ENCODE measurements around the gene PCDH9.

The PCDH9 gene

DNA sequence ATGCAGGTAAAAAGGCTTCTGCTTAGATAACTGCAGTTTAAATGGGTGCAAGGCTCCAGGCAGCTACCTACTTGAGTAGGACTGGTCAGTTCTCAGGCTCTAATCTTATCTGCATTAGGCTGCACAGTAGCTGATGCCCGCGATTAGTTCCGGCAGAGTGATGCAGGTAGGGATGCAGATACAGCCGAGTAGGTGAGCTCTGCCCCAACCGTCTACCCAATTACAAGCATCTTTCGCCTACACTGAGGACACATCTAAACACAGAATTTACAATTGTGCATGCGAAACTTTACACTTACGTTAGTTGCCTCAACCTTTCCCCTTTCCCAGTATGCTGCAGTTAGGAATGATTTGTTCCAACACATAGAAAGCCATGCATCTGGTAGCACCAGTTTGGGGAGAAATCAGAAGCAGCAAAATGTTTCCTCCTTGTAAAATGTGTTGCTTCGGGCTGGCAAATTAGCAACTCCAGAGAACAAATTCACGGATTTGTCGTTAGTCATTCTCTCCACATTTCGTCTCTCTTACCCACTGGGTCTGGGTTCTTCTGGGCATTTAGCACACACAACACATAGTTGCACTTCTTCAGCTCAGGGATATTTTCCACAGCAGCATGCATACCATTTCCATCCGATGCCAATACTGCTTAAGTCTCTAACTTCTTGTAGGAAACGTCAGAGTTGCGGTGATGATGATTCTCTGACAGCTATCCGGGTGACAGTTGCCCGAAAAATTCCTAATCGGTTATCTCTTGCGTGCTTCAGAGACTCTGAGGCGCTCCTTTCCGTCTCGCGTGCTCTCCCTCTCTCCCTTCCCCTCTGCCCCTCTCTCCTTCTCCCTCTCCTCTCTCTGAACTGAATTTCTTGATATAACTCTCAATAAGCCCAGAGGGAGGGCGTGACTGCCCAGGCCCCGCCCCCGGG is at the start of gene PCDH9:
TSS of gene PCDH9 (minus strand) at position 856 of the 923 bp plus-strand sequence. CDS start 1,896 bp downstream, outside the sequence.
- peak; percentile 53 for DNase-seq

- DNase-seq, result no peak
Observed at GRCh38 chr13:67278235-67278634, 48.1 kb upstream of the PCDH9 start.

GRCh38 chr13:67277581-67277980 is 47.4 kb upstream of the PCDH9 start:
- no peak for DNase-seq

DNA sequence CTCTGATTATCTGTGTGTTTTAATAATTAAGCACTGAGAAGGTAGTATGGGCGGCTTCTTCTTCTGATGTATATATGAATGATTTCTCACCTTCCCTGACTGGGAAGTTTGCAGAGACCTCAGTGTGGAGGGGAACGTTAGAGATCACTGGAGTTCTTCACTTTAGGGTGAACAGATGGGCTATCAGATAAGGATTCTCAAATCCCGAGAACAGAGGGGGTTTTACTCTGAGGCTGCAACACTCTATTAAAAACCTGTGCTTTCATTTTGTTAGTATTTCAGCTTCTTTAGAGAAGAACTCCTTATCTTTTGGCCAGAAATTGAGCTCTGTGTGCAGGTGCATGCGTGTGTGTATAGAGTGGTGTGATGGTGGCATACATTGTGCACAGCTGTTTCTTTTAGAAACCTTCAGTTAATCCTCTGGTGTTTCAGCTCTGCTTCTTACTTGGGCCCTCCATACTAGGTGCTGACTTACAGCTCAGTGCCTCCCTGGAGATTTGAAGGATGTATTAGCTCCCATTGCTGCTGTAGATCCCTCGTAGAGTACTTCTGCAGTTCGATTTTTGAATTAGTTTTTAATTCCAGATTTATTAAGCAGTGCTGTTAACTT is 45.3 kb upstream of the PCDH9 start:
- DNase-seq, result no peak

DNA sequence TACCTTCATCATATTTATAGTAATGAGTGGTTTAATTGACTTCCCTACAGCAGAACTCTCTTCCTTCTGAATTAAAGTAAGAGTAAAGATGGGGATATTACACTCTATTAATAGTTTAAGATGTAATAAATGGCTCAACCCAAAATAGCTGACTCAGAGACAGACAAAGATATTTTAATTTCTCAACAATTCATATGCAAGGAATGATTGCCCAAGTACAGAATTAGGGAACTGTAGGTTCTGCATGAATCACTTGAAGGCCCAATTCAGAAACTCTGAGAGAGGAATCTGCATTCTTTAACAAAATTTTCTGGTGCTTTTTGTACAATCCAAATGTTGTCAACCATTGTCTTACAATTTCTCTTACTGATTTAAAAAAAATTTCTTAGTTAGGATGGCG is 42.9 kb upstream of the PCDH9 start:
- DNase-seq, result no peak

- no peak for DNase-seq
Observed at GRCh38 chr13:67267136-67267535, 37.0 kb upstream of the PCDH9 start.

GRCh38 chr13:67259208-67259607 is 29.1 kb upstream of the PCDH9 start:
- no peak for DNase-seq

DNA sequence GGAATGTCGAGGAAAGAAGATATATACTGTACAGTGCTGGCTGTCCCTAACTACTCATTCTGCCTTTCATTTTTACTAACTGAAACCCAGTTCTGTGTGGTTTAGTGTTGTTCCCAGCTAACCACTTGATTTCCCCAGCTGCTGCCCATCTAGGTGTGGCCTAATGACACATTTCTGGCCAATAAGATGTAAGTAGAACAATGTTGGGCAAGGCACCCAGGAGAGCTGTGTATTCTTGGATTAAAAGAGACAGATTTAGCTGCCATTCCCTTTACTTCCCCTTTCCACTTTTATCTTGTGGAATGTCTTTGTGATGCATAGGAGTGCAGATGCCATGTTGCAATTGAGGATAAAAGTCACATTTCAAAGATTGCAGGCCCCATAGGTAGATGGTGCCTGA is 28.3 kb upstream of the PCDH9 start:
- no peak for DNase-seq

- DNase-seq, result no peak
Observed at GRCh38 chr13:67238861-67239260, 8.7 kb upstream of the PCDH9 start.

DNA sequence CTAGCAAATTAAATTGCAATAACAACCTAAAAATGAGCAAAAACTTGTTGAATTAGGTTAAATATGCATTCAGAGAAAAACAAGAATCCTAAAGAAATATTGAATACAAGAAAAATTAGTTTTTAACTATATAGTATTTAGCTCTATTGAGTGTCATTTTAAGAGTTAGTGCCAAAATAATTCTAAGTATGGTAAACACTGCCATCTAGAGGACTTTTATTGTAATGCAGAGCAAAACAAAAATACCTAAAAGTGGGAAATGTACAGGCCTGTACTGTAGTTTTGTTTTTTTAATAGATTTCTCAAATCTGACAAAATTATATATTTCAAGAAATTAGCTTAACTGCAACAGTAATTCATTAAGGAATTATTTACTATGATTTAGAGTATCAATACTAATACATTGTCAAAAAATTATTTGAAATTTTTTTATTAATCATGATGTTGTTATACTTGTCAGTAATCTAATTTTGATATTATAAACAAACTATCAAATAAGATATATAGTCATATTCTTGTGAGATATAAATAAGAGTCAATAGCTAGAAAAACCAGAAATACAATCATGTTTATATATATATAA is 8.2 kb upstream of the PCDH9 start:
- no peak for DNase-seq

GRCh38 chr13:67235265-67235664 is 5.1 kb upstream of the PCDH9 start:
- no peak for DNase-seq

DNA sequence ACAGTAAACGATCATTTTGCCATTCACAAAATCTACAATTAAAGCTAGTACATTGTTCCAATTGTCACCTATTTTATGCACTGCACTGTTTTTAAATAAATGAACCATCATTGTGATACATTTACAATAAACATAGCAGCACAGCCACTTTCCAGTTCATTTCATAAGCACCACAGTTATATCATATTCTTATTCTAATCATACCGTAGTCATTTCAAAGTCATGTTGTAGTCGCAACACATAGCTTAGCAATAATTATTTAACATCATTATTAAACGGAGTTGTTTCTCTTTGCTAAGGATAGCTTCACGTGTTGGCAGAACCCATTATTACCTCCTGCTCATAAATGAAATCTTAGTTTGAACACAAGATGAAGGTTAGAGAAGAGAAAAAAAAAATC is 2.2 kb upstream of the PCDH9 start:
- no peak for DNase-seq

GRCh38 chr13:67231289-67232000 is 1.3 kb upstream of the PCDH9 start:
- DNase-seq, result no peak

DNA sequence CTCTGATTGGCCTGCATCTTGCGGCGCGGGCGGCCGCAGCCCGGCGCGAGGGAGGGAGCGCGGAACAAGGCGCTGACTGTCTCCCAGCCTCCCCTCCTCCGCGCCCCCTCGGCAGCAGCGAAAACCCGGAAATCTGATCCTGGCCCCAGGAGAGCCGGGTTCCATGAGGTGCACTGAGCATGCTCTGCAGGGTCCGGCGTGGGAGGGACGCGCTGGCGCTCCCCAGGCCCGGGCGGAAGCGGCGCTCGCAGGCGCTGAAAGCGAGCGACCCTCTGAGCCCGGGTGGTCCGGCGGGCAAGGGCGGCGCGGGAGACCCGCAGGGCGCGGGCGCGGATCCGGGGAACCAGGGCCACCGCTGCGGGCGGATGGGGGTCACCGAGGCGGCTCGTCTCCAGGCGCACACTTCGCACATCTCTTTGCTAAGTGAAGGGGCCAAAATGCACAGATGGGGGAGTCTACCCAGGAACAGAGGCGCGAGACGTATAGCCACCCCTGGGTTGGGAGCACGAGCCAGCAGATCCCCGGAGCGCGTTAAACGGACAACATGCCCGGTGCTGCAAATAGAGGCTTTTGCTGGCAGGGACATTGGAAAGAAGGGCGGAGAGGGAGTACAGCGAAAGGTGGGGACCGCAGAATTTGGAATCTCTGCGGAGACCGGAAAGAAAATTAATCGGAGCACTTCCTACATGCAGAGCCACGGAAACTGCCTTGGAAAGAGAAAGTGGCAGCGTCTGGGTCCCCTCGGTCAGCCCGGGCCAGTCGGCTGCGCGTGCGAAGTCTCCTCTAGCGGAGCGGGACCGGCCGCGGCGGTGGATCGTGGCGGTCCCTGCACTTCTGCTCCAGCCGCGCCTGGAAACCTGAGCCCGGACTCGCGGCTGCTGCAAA is 510 bp upstream of the PCDH9 start:
- DNase-seq, result peak; percentile 99

GRCh38 chr13:67228916-67229315 is 1.2 kb downstream of the PCDH9 start:
- DNase-seq, result no peak

DNA sequence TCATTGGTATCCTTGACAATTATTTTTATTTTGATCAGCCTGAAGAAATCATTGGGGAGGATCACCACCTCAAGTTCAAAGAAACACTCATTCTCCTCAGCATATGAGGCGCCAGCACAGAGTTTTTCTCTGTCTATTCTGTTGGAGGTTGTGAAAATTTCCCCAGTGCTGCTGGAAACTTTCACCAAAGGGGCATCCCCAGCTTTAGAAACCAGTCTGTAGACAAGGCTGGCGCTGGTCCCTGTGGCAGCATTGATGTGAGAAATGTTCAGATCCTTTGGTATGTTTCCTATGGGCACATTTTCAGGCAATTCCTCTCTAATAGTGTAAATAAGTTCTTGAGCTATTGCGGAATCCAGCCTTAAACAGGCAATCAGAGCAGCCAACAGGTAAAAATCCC is 2.1 kb downstream of the PCDH9 start:
- DNase-seq, result no peak

DNA sequence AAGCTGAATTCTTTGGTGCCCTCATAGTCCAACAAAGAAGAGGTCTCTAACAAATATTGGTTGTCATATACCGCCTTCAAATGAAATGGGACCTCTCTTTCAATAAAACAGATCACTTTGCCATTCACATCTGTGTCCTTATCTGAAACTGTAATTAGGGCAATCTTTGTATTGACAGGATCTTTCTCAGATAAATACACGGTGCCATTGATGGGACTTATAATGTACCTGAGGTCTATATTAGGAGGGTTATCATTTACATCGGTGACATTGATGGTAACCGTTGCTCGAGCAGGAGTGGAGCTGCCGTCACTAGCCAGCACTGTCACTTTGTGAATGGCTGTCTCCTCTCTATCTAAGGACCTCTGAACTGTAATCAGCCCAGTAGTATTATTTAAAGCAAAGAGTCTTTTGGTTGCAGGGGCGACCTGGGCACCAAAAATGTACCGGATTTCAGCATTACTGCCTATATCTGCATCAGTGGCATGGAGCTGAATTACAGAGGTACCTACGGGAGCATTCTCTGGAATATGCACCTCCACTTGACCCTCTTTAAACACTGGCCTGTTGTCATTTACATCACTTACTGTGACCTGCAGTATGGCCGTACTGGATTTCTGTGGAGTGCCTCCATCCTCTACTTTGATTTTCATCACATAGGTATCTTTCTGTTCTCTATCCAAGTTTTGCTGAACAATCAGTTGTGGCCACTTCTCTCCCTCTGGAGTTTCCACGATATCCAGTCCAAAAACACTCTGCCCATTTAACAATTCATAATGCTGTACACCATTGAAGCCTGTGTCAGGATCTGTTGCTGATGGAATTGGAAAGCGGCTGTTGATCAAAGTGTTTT is 2.8 kb downstream of the PCDH9 start:
- no peak for DNase-seq

- no peak for DNase-seq
Observed at GRCh38 chr13:67226696-67227095, 3.4 kb downstream of the PCDH9 start.

- no peak for DNase-seq
Observed at GRCh38 chr13:67225252-67226159, 4.6 kb downstream of the PCDH9 start.
